B cell (primary cell): ENCODE results near the gene ZNF443. TPM values are rescaled to one million over a fixed set of nuclear protein-coding genes. Genes with fewer than 3 reads are reported as not detected.
A peak's percentile ranks its signal among the peaks of the same experiment; 100 is the strongest.

Source experiments
- ATAC-seq: fragments of 200-7000 bp; cut with Tn5 transposase; one replicate; pipeline ENCODE4 v1.10.0; 2021; ENCODE audit warnings: low read depth, mild to moderate bottlenecking, moderate number of reproducible peaks, moderate library complexity
- CTCF ChIA-PET: fragments of 350-600 bp; sonication (Branson Sonifier 250); formaldehyde crosslinking; loops from one replicate; lab custom pipeline; 2021; ENCODE audit warnings: antibody characterized with exemption, inconsistent platforms; lab: Charles Lee
- POLR2A ChIA-PET: fragments of 350-600 bp; sonication (Branson Sonifier 250); formaldehyde crosslinking; loops from one replicate; lab custom pipeline; 2021; ENCODE audit warnings: antibody characterized with exemption; lab: Charles Lee
- DNase-seq: peaks from one replicate; pipeline ENCODE4 v3.0.0; 2013
- H2AFZ ChIP-seq: 2 replicates; pipeline ENCODE4 v1.6.1; 2012; ENCODE audit warnings: mild to moderate bottlenecking, low read depth, low read length; ENCODE audit not compliant: insufficient read depth, poor library complexity, severe bottlenecking
- H3K27ac ChIP-seq, 2 donors: 1 replicate in 1 of 2; 2 replicates in 1 of 2; pipeline ENCODE4 v1.5.1; 2012 to 2013; ENCODE audit warnings: low read length in 2 of 2, mild to moderate bottlenecking in 2 of 2, moderate library complexity in 1 of 2
- H3K27me3 ChIP-seq, 4 experiments: fragments of 200-600 bp in 1 of 4; sonication (generic) in 1 of 4; replicated peaks in 1 of 4; 1 replicate in 2 of 4; 2 replicates in 2 of 4; pipeline versions ENCODE4 v1.6.1 to v1.7.0; 2013 to 2016; ENCODE audit warnings: low read length in 3 of 4, mild to moderate bottlenecking in 2 of 4, mixed read lengths in 1 of 4, moderate library complexity in 1 of 4; ENCODE audit not compliant: insufficient read depth in 4 of 4, control insufficient read depth in 3 of 4; ENCODE audit errors: control extremely low read depth in 1 of 4
- H3K36me3 ChIP-seq, 2 experiments: replicated peaks in 1 of 2; 1 replicate in 1 of 2; 2 replicates in 1 of 2; pipeline versions ENCODE4 v1.6.1 to v1.7.1; 2013; ENCODE audit warnings: low read length in 1 of 2; ENCODE audit not compliant: insufficient read depth in 2 of 2, control insufficient read depth in 1 of 2; ENCODE audit errors: control extremely low read depth in 1 of 2, extremely low read depth in 1 of 2
- H3K4me1 ChIP-seq, 2 donors: fragments of 200-600 bp in 1 of 2; sonication (generic) in 1 of 2; 1 replicate in 1 of 2; 2 replicates in 1 of 2; pipeline versions ENCODE4 v1.5.1 to v1.6.1; 2013 to 2017; ENCODE audit warnings: low read length in 2 of 2; ENCODE audit not compliant: control insufficient read depth in 2 of 2, insufficient read depth in 2 of 2
- H3K4me2 ChIP-seq: replicated peaks from 2 replicates; pipeline ENCODE3; 2012; ENCODE audit warnings: mild to moderate bottlenecking, low read depth, low read length; ENCODE audit not compliant: poor library complexity, severe bottlenecking
- H3K4me3 ChIP-seq, 5 experiments: fragments of 200-600 bp in 1 of 5; sonication (generic) in 1 of 5; 1 replicate in 3 of 5; 2 replicates in 2 of 5; pipeline versions ENCODE4 v1.5.1 to v1.7.0; 2011 to 2016; ENCODE audit warnings: low read length in 4 of 5, mild to moderate bottlenecking in 4 of 5, low read depth in 2 of 5, control low read depth in 1 of 5, moderate library complexity in 1 of 5; ENCODE audit not compliant: insufficient read depth in 1 of 5; ENCODE audit errors: control extremely low read depth in 1 of 5, extremely low read depth in 1 of 5
- H3K79me2 ChIP-seq: fragments of 200-600 bp; sonication (generic); one replicate; pipeline ENCODE4 v1.6.0; 2016; ENCODE audit warnings: low read length; ENCODE audit not compliant: control insufficient read depth, insufficient read depth
- H3K9ac ChIP-seq: fragments of 200-600 bp; sonication (generic); 2 replicates; pipeline ENCODE4 v1.6.1; 2017; ENCODE audit warnings: mild to moderate bottlenecking, low read length, moderate library complexity
- H3K9me3 ChIP-seq, 3 donors: one replicate each; pipeline versions ENCODE4 v1.6.1 to v1.7.1; 2013; ENCODE audit warnings: low read length in 2 of 3; ENCODE audit not compliant: control insufficient read depth in 2 of 3, insufficient read depth in 1 of 3; ENCODE audit errors: control extremely low read depth in 1 of 3
- H4K20me1 ChIP-seq: 2 replicates; pipeline ENCODE4 v1.6.0; 2012; ENCODE audit warnings: mild to moderate bottlenecking, low read length; ENCODE audit not compliant: insufficient read depth, control insufficient read depth, poor library complexity, severe bottlenecking
- H3K27ac Mint-ChIP-seq: one replicate; pipeline ENCODE4 v1.8.0; 2021; ENCODE audit warnings: mixed read lengths
- H3K27me3 Mint-ChIP-seq: one replicate; pipeline ENCODE4 v1.8.0; 2021; ENCODE audit warnings: mixed read lengths
- H3K4me1 Mint-ChIP-seq: one replicate; pipeline ENCODE4 v1.8.0; 2021; ENCODE audit warnings: mixed read lengths
- H3K4me3 Mint-ChIP-seq: one replicate; pipeline ENCODE4 v1.8.0; 2021; ENCODE audit warnings: mixed read lengths
- H3K9me3 Mint-ChIP-seq: one replicate; pipeline ENCODE4 v1.8.0; 2022; ENCODE audit warnings: mixed read lengths; ENCODE audit not compliant: insufficient read depth
- EZH2 ChIP-seq: IDR thresholded peaks from 2 replicates; pipeline ENCODE4 v1.6.1; 2012; ENCODE audit warnings: borderline replicate concordance, low read depth, mild to moderate bottlenecking, moderate library complexity, low read length; ENCODE audit not compliant: insufficient read depth, poor library complexity, severe bottlenecking
- WGBS: methylation state at CpG from one replicate; pipeline ENCODE4 v1.1.5; 2013; ENCODE audit warnings: missing lambda C conversion rate; ENCODE audit not compliant: insufficient coverage; 5-methylcytosine and 5-hydroxymethylcytosine counted together
- intact Hi-C: fragments of 100-400 bp; cut with micrococcal nuclease; formaldehyde crosslinking; loops from one replicate; pipeline ENCODE4 v1.10.0; 2022
- polyA plus RNA-seq: library from polyadenylated mRNA; depleted of rRNA; stranded (reverse); fragments of >200 nt; gene quantifications from 2 replicates; pipeline ENCODE4 v1.2.3, GENCODE V29; 2012
- total RNA-seq, 2 donors: library from RNA; stranded (reverse); fragments of 120-200 nt in 1 of 2; gene quantifications; 1 replicate in 1 of 2; 2 replicates in 1 of 2; pipeline versions ENCODE4 v1.2.3 to v1.2.4, GENCODE V29; 2013 to 2022
- TF ChIP-seq, protein P1 (sequence below): fragments of 200-600 bp; IDR thresholded peaks from one replicate; pipeline ENCODE4 v1.8.0; 2022; ENCODE audit warnings: antibody characterized with exemption, mild to moderate bottlenecking

Gene ZNF443
- total and polyA plus RNA-seq, 2 donors (not counting 1 experiment from before 2014, with no cell fraction given): 1.2 to 5.5 TPM

DNA sequence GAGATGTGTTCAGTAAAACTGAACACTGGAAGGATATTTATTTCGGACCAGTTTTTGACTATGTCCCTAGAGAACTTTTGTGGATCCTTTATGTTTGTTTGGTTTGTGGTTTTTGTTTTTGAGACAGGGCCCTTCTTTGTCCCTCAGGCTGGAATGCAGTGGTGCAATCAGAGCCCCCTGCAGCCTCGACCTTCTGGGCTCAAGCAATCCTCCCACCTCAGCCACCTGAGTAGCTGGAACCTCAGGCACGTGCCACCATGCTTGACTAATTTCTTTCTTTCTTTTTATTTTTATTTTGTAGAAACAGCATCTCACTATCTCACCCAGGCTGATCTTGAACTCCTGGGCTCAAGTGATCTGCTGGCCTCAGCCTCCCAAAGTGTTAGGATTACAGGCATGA lies 44.8 kb upstream of the ZNF443 start:
- Mint-ChIP-seq H3K4me1 (peaks cover 34% of the 10 kb centered on the region), H3K27ac (no peak overlapping the region), H3K27me3 (no peaks in the 10 kb centered on the region), H3K9me3 (no peaks in the 10 kb centered on the region), H3K4me3 (peak overlapping the region; percentile 91)
- H3K27ac ChIP-seq: no peak overlapping the region
- ChIA-PET CTCF (interaction anchor here (1.8 kb wide), 1 partner anchor 10 kb away, joined by 6 read pairs; no protein-coding TSS in a partner anchor), POLR2A (interaction anchor here (0.7 kb wide), 1 partner anchor 677 kb away, joined by 11 read pairs; no protein-coding TSS in a partner anchor)
- no peaks in the 10 kb centered on the region for H3K36me3 ChIP-seq
- peak; percentile 7 for DNase-seq
- TF ChIP-seq, protein P1, sequence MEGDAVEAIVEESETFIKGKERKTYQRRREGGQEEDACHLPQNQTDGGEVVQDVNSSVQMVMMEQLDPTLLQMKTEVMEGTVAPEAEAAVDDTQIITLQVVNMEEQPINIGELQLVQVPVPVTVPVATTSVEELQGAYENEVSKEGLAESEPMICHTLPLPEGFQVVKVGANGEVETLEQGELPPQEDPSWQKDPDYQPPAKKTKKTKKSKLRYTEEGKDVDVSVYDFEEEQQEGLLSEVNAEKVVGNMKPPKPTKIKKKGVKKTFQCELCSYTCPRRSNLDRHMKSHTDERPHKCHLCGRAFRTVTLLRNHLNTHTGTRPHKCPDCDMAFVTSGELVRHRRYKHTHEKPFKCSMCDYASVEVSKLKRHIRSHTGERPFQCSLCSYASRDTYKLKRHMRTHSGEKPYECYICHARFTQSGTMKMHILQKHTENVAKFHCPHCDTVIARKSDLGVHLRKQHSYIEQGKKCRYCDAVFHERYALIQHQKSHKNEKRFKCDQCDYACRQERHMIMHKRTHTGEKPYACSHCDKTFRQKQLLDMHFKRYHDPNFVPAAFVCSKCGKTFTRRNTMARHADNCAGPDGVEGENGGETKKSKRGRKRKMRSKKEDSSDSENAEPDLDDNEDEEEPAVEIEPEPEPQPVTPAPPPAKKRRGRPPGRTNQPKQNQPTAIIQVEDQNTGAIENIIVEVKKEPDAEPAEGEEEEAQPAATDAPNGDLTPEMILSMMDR: no peak
- no peak for TF ChIP-seq EZH2
- WGBS: 50% methylated on average over 2 of the region's 3 CpGs
- H2AFZ ChIP-seq: peak overlapping the region; percentile 95
- H3K27me3 ChIP-seq: no peaks in the 10 kb centered on the region
- H3K4me1 ChIP-seq: peaks cover 30 to 39% of the 10 kb centered on the region in 2 donors
- no peak overlapping the region for H3K4me3 ChIP-seq
- intact Hi-C loops: loop anchor here (2.0 to 10.0 kb wide), 2 partner anchors 191 to 321 kb away; partner anchors contain the start of genes ZNF136 and ZNF44
- peaks cover 11% of the 10 kb centered on the region for H4K20me1 ChIP-seq
- H3K9ac ChIP-seq: no peak overlapping the region
- peaks cover 42% of the 10 kb centered on the region for H3K79me2 ChIP-seq
- ATAC-seq: no peak
- no peaks in the 10 kb centered on the region for H3K9me3 ChIP-seq
- H3K4me2 ChIP-seq: peak overlapping the region; percentile 95

DNA sequence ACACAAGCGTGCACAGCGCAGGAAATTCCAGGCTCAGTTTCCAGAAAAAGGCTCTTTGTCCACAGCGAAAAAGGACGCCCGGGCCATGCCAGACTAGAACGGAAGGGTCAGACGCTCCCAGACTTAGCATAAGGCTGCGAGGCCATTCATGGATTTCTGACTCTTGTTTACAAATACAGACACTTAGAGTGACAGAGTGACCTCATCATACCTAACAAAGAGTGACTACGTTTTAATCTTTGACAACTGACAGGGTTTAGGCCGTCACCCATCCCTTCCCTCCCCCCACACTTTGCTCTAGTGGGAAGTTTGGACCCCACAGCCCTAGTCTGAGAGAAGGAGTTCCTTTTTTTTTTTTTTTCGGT lies 44.2 kb upstream of the ZNF443 start:
- TF ChIP-seq, protein P1: no peak
- no peak for TF ChIP-seq EZH2
- WGBS: 1% methylated on average over 8 of the region's 11 CpGs
- CTCF ChIA-PET: no interaction called here

More for the DNA sequence above, 44.2 kb upstream of the ZNF443 start:
- no peaks in the 10 kb centered on the region for H3K36me3 ChIP-seq
- no peaks in the 10 kb centered on the region for H3K9me3 ChIP-seq
- H3K4me1 ChIP-seq: peaks cover 30 to 39% of the 10 kb centered on the region in 2 donors
- H4K20me1 ChIP-seq: peaks cover 11% of the 10 kb centered on the region
- peaks cover 34% of the 10 kb centered on the region for H3K4me1 Mint-ChIP-seq
- H3K27ac ChIP-seq: peak overlapping the region; percentile 21 to 84
- peak overlapping the region; percentile 97 for H3K9ac ChIP-seq
- peak overlapping the region; percentile 95 for H2AFZ ChIP-seq
- H3K27me3 ChIP-seq: no peaks in the 10 kb centered on the region
- ATAC-seq (no peak), DNase-seq (no peak)
- H3K27ac Mint-ChIP-seq: peak overlapping the region; percentile 89
- peak overlapping the region; percentile 95 for H3K4me2 ChIP-seq
- intact Hi-C loops: loop anchor here (2.0 to 10.0 kb wide), 2 partner anchors 190 to 320 kb away; partner anchors contain the start of genes ZNF136 and ZNF44
- peaks cover 47% of the 10 kb centered on the region for H3K79me2 ChIP-seq
- H3K27me3 Mint-ChIP-seq: no peaks in the 10 kb centered on the region
- POLR2A ChIA-PET: interaction anchor here (0.6 to 1.5 kb wide), 2 partner anchors 10 to 58 kb away, joined by 4 to 9 read pairs; no protein-coding TSS in a partner anchor
- peak overlapping the region; percentile 91 for H3K4me3 Mint-ChIP-seq
- H3K9me3 Mint-ChIP-seq: no peaks in the 10 kb centered on the region
- H3K4me3 ChIP-seq: peak overlapping the region; percentile 81 to 98 (median 92)
